ENCODE data around the gene LPAR3.

DNA sequence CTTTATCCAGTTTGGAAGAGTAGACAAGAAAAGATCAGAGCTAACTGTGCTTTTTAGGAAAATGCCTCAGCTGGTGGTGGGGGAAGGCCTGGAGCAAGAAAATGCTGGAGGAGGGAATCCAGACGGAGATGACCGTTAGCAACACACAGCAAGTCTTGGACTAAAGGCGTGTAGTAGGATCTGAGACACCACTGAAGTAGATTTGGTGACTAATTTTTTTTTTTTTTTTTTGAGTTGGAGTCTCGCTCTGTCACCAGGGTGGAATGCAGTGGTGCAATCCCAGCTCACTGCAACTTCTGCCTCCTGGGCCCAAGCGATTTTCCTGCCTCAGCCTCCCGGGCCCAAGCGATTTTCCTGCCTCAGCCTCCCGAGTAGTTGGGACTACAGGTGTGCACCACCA, 41.2 kb downstream of the LPAR3 start:
- TF ChIP-seq, protein P1, sequence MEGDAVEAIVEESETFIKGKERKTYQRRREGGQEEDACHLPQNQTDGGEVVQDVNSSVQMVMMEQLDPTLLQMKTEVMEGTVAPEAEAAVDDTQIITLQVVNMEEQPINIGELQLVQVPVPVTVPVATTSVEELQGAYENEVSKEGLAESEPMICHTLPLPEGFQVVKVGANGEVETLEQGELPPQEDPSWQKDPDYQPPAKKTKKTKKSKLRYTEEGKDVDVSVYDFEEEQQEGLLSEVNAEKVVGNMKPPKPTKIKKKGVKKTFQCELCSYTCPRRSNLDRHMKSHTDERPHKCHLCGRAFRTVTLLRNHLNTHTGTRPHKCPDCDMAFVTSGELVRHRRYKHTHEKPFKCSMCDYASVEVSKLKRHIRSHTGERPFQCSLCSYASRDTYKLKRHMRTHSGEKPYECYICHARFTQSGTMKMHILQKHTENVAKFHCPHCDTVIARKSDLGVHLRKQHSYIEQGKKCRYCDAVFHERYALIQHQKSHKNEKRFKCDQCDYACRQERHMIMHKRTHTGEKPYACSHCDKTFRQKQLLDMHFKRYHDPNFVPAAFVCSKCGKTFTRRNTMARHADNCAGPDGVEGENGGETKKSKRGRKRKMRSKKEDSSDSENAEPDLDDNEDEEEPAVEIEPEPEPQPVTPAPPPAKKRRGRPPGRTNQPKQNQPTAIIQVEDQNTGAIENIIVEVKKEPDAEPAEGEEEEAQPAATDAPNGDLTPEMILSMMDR (IDR thresholded peaks at IDR 0.05; ENCODE audit: insufficient read depth, low read length, poor library complexity, severe bottlenecking) = no peak
- TF ChIP-seq EZH2phosphoT487 (conservative IDR thresholded peaks at IDR 0.05; ENCODE audit: low read length) = no peak

All from SU-DHL-6 (cell line).